K562 (cell line): ENCODE data around the gene DDX39A. TPM values are rescaled to one million over a fixed set of nuclear protein-coding genes. Genes with fewer than 3 reads are reported as not detected.

Experiments
- CCNT2 ChIP-seq: IDR thresholded peaks from 2 replicates; pipeline ENCODE4 v1.6.1; 2011; ENCODE audit warnings: borderline replicate concordance, low read depth, mild to moderate bottlenecking, moderate library complexity, mixed read lengths, low read length; ENCODE audit not compliant: insufficient read length; ENCODE audit errors: extremely low read depth
- ELK1 ChIP-seq: sonication (generic); formaldehyde crosslinking; IDR thresholded peaks from 2 replicates; pipeline ENCODE4 v1.8.1; 2022; ENCODE audit warnings: missing genetic modification reagents
- KLF10 ChIP-seq: fragments of 250-450 bp; sonication (Bioruptor Pico); IDR thresholded peaks from 2 replicates; pipeline ENCODE4 v1.6.1; 2021; ENCODE audit warnings: matching md5 sums
- MBD2 ChIP-seq: sonication (generic); IDR thresholded peaks from 2 replicates; pipeline ENCODE4 v1.6.1; 2016; ENCODE audit warnings: low read depth, borderline replicate concordance
- MTA3 ChIP-seq: fragments of 450-650 bp; formaldehyde crosslinking; IDR thresholded peaks from 2 replicates; pipeline ENCODE4 v1.6.1; 2017; ENCODE audit warnings: mild to moderate bottlenecking, borderline replicate concordance
- MYC ChIP-seq, 2 experiments: fragments of 250-450 bp in 1 of 2; sonication (Bioruptor Pico) in 1 of 2; IDR thresholded peaks; 2 replicates each; pipeline versions ENCODE4 v1.5.1 to v1.6.1; 2012 to 2021; ENCODE audit warnings: low read depth in 2 of 2, borderline replicate concordance in 1 of 2, improper control_type of control experiment in 1 of 2, low read length in 1 of 2, mild to moderate bottlenecking in 1 of 2, moderate library complexity in 1 of 2
- PKNOX1 ChIP-seq: fragments of 450-650 bp; IDR thresholded peaks from 2 replicates; pipeline ENCODE4 v1.6.1; 2016
- RNF2 ChIP-seq: sonication (generic); IDR thresholded peaks from 2 replicates; pipeline ENCODE4 v1.6.1; 2016
- SIN3A ChIP-seq, 2 experiments: fragments of 150-350 bp in 1 of 2; IDR thresholded peaks; 2 replicates each; pipeline ENCODE4 v1.6.1; 2011 to 2016; ENCODE audit warnings: borderline replicate concordance in 2 of 2, low read depth in 2 of 2, low read length in 2 of 2, mild to moderate bottlenecking in 2 of 2, moderate library complexity in 2 of 2; ENCODE audit not compliant: control insufficient read depth in 1 of 2
- SPI1 ChIP-seq: IDR thresholded peaks from 2 replicates; pipeline ENCODE4 v1.6.1; 2011; ENCODE audit warnings: low read depth, low read length, control low read depth, borderline replicate concordance
- TFAM ChIP-seq: fragments of 250-450 bp; sonication (Bioruptor Pico); conservative IDR thresholded peaks from 2 replicates; pipeline ENCODE4 v1.5.0; 2021; ENCODE audit warnings: mild to moderate bottlenecking, moderate library complexity
- ZNF583 ChIP-seq: fragments of 250-450 bp; sonication (Bioruptor Pico); IDR thresholded peaks from 2 replicates; pipeline ENCODE4 v1.4.0; 2020
- ZSCAN29 ChIP-seq: fragments of 450-650 bp; IDR thresholded peaks from 2 replicates; pipeline ENCODE4 v1.6.1; 2017
- polyA plus RNA-seq, 8 experiments: library from polyadenylated mRNA; depleted of rRNA in 4 of 8; stranded (reverse) in 5 of 8; unstranded in 3 of 8; fragments of >200 nt; fragmentation: Nextera tagmentation in 2 of 8; fragmentation: Illumina TruSeq in 1 of 8; extraction: Ambion mirVana in 2 of 8; extraction: Trizol in 1 of 8; gene quantifications; 2 replicates each; pipeline versions ENCODE4 v1.2.1 to v1.2.3, GENCODE V29; 2011 to 2014; ENCODE audit warnings: inconsistent platforms in 1 of 8, missing spikeins in 1 of 8
- total RNA-seq, 7 experiments: library from RNA; depleted of rRNA in 6 of 7; stranded (reverse); fragments of >200 nt in 6 of 7; fragmentation: Illumina TruSeq in 2 of 7; extraction: Trizol in 2 of 7; gene quantifications; 2 replicates each; pipeline versions ENCODE4 v1.2.1 to v1.2.3, GENCODE V29; 2011 to 2021; ENCODE audit warnings: low replicate concordance in 1 of 7
- TF ChIP-seq, protein P1 (sequence below): fragments of 250-450 bp; sonication (Bioruptor Pico); IDR thresholded peaks from 2 replicates; pipeline ENCODE4 v1.4.0; 2020
- TF ChIP-seq, protein P2 (sequence below): sonication (generic); IDR thresholded peaks from 2 replicates; pipeline ENCODE4 v1.6.1; 2016
- TF ChIP-seq, protein P3 (sequence below): fragments of 450-650 bp; formaldehyde crosslinking; IDR thresholded peaks from 2 replicates; pipeline ENCODE4 v1.4.0; 2022; ENCODE audit warnings: mild to moderate bottlenecking, moderate library complexity
- TF ChIP-seq, protein P4 (sequence below), 2 experiments: fragments of 200-800 bp in 1 of 2; sonication (Bioruptor generic) in 1 of 2; sonication (generic) in 1 of 2; formaldehyde crosslinking in 1 of 2; IDR thresholded peaks in 1 of 2; conservative IDR thresholded peaks in 1 of 2; 2 replicates each; pipeline versions ENCODE4 v1.5.0 to v1.6.1; 2016 to 2020; ENCODE audit warnings: missing compliant biosample characterization in 1 of 2, missing genetic modification characterization in 1 of 2, missing genetic modification reagents in 1 of 2

The DDX39A gene
- total and polyA plus RNA-seq, 9 of the 15 experiments (the other 6 are each of a cell fraction or from before 2014, with no cell fraction given), result 90.3 to 250 (median 188) TPM

DNA sequence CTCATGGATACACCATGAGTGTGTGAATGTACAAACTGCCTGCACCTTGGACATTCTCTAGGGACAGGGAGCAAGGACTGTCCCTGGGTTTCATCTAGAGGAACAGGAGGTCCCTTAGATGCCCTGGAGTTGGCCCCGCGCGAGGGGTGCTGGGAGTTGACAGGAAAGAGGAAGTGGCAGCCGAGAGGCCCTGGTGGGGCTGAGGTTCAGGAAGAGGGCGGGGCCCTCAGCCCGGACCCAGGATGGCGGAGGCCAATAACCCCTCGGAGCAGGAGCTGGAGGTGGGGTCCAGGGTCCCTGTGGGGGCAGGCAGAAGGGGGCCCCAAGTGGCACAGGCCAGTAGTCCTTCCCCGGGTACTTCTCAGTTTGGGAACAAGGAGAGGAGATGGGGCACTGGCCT, 20.9 kb upstream of the DDX39A start (continued):
- TF ChIP-seq MYC (IDR thresholded peaks at IDR 0.05; ENCODE audit: low read depth, low read length) (0 out of 2 replicates have a peak, but pooled peaks have one; percentile 28), MYC (CRISPR knock-in tag; IDR thresholded peaks at IDR 0.05; ENCODE audit: borderline replicate concordance, low read depth) (no peak), SPI1 (peak; percentile 100), TFAM (CRISPR knock-in tag) (no peak), RNF2 (peak; percentile 80), ZNF583 (CRISPR knock-in tag) (peak; percentile 44; the same call in 1 of the 2 replicates), CCNT2 (no peak), ZSCAN29 (no peak), ELK1 (CRISPR knock-in tag) (no peak), PKNOX1 (peak; percentile 44), MBD2 (no peak), MTA3 (peak; percentile 47; the same call in 1 of the 2 replicates), KLF10 (CRISPR knock-in tag) (no peak), SIN3A (IDR thresholded peaks at IDR 0.05; ENCODE audit: borderline replicate concordance in 2 of 2, control insufficient read depth in 1 of 2, low read depth in 2 of 2, low read length in 2 of 2) (peak in 1 of 2 experiments; percentile 53; a peak in 1 of 4 replicates)
- TF ChIP-seq, protein P1, sequence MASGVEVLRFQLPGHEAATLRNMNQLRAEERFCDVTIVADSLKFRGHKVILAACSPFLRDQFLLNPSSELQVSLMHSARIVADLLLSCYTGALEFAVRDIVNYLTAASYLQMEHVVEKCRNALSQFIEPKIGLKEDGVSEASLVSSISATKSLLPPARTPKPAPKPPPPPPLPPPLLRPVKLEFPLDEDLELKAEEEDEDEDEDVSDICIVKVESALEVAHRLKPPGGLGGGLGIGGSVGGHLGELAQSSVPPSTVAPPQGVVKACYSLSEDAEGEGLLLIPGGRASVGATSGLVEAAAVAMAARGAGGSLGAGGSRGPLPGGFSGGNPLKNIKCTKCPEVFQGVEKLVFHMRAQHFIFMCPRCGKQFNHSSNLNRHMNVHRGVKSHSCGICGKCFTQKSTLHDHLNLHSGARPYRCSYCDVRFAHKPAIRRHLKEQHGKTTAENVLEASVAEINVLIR (CRISPR knock-in tag), result no peak
- TF ChIP-seq, protein P2, sequence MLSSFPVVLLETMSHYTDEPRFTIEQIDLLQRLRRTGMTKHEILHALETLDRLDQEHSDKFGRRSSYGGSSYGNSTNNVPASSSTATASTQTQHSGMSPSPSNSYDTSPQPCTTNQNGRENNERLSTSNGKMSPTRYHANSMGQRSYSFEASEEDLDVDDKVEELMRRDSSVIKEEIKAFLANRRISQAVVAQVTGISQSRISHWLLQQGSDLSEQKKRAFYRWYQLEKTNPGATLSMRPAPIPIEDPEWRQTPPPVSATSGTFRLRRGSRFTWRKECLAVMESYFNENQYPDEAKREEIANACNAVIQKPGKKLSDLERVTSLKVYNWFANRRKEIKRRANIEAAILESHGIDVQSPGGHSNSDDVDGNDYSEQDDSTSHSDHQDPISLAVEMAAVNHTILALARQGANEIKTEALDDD, result no peak
- TF ChIP-seq, protein P3, sequence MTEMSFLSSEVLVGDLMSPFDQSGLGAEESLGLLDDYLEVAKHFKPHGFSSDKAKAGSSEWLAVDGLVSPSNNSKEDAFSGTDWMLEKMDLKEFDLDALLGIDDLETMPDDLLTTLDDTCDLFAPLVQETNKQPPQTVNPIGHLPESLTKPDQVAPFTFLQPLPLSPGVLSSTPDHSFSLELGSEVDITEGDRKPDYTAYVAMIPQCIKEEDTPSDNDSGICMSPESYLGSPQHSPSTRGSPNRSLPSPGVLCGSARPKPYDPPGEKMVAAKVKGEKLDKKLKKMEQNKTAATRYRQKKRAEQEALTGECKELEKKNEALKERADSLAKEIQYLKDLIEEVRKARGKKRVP, result 0 out of 2 replicates have a peak, but pooled peaks have one; percentile 35
- TF ChIP-seq, protein P4, sequence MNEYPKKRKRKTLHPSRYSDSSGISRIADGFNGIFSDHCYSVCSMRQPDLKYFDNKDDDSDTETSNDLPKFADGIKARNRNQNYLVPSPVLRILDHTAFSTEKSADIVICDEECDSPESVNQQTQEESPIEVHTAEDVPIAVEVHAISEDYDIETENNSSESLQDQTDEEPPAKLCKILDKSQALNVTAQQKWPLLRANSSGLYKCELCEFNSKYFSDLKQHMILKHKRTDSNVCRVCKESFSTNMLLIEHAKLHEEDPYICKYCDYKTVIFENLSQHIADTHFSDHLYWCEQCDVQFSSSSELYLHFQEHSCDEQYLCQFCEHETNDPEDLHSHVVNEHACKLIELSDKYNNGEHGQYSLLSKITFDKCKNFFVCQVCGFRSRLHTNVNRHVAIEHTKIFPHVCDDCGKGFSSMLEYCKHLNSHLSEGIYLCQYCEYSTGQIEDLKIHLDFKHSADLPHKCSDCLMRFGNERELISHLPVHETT (CRISPR knock-in tag; conservative IDR thresholded peaks at IDR 0.05 in 1 of 2, IDR thresholded peaks at IDR 0.05 in 1 of 2), result peak in 1 of 2 experiments; percentile 81; a peak in 1 of 4 replicates
